ENCODE data around the gene ACTA2. TPM values are rescaled to one million over a fixed set of nuclear protein-coding genes. Genes with fewer than 3 reads are reported as not detected.

Gene ACTA2
- total RNA-seq, 4 donors from 2014 or later, result 146 to 162 (median 152) TPM

- Histone ChIP-seq H3K27me3 (no peaks in the 10 kb centered on the region), H3K9me3 (no peaks in the 10 kb centered on the region), H3K27ac (no peak overlapping the region), H3K4me1 (no peaks in the 10 kb centered on the region), H3K36me3 (no peaks in the 10 kb centered on the region), H3K4me3 (no peak overlapping the region)
- no peak for DNase-seq (ENCODE audit: low spot score in 2 of 2)
- 70% methylated on average over 2 of the region's 2 CpGs for WGBS
- TF ChIP-seq, protein P1, sequence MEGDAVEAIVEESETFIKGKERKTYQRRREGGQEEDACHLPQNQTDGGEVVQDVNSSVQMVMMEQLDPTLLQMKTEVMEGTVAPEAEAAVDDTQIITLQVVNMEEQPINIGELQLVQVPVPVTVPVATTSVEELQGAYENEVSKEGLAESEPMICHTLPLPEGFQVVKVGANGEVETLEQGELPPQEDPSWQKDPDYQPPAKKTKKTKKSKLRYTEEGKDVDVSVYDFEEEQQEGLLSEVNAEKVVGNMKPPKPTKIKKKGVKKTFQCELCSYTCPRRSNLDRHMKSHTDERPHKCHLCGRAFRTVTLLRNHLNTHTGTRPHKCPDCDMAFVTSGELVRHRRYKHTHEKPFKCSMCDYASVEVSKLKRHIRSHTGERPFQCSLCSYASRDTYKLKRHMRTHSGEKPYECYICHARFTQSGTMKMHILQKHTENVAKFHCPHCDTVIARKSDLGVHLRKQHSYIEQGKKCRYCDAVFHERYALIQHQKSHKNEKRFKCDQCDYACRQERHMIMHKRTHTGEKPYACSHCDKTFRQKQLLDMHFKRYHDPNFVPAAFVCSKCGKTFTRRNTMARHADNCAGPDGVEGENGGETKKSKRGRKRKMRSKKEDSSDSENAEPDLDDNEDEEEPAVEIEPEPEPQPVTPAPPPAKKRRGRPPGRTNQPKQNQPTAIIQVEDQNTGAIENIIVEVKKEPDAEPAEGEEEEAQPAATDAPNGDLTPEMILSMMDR (IDR thresholded peaks at IDR 0.05), result no peak
- TF ChIP-seq EP300 (IDR thresholded peaks at IDR 0.05) (no peak), POLR2AphosphoS5 (IDR thresholded peaks at IDR 0.05) (no peak), POLR2A (IDR thresholded peaks at IDR 0.05) (no peak)
These were observed 36.8 kb downstream of the ACTA2 start for GRCh38 chr10:88915781-88916180.

DNA sequence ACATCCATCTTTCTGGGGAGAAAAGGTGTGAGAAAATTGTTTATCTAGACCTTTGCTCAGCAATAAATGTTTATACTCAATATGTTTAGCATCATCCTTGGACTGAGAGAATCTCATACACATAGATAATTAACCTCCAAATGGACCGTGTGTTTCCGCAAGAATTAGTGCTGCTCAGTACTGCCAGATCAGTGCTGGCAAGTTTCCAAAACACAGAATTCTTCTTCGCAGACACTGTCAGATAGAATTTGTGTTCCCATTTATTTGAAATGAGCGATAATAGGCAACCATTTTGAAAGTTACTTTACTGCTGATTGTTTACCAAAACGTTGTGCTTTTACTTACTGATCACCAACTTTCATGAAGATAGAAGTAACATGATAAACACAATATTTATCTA is 38.8 kb downstream of the ACTA2 start:
- Histone ChIP-seq H3K27me3 (no peaks in the 10 kb centered on the region), H3K4me3 (no peak overlapping the region), H3K27ac (no peak overlapping the region), H3K9me3 (no peaks in the 10 kb centered on the region), H3K36me3 (no peaks in the 10 kb centered on the region), H3K4me1 (no peaks in the 10 kb centered on the region)
- TF ChIP-seq EP300 (IDR thresholded peaks at IDR 0.05) (no peak), POLR2A (IDR thresholded peaks at IDR 0.05) (no peak), POLR2AphosphoS5 (IDR thresholded peaks at IDR 0.05) (no peak)
- TF ChIP-seq, protein P1 (IDR thresholded peaks at IDR 0.05), result no peak
- no peak for DNase-seq (ENCODE audit: low spot score in 2 of 2)
- WGBS, result 59% methylated on average over 5 of the region's 5 CpGs

DNA sequence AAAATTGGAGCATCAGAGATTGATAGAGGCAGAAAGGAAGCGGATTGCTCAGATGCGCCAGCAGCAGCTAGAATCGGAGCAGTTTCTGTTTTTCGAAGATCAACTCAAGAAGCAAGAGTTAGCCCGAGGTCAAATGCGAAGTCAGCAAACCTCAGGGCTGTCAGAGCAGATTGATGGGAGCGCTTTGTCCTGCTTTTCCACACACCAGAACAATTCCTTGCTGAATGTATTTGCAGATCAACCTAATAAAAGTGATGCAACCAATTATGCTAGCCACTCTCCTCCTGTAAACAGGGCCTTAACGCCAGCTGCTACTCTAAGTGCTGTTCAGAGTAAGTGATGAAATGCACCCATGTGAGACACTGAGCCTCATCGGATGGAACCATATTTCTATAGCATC is 39.4 kb downstream of the ACTA2 start:
- H3K4me3 ChIP-seq, result no peak overlapping the region
- no peak for DNase-seq (ENCODE audit: low spot score in 2 of 2)
- H3K9me3 ChIP-seq, result no peaks in the 10 kb centered on the region
- 67% methylated on average over 9 of the region's 9 CpGs for WGBS
- H3K36me3 ChIP-seq, result no peaks in the 10 kb centered on the region
- no peaks in the 10 kb centered on the region for H3K4me1 ChIP-seq
- TF ChIP-seq EP300 (IDR thresholded peaks at IDR 0.05), result no peak
- TF ChIP-seq POLR2AphosphoS5 (IDR thresholded peaks at IDR 0.05), result no peak
- TF ChIP-seq, protein P1 (IDR thresholded peaks at IDR 0.05), result no peak
- no peak for TF ChIP-seq POLR2A (IDR thresholded peaks at IDR 0.05)
- H3K27me3 ChIP-seq, result no peaks in the 10 kb centered on the region
- peak overlapping the region; percentile 3 for H3K27ac ChIP-seq

DNA sequence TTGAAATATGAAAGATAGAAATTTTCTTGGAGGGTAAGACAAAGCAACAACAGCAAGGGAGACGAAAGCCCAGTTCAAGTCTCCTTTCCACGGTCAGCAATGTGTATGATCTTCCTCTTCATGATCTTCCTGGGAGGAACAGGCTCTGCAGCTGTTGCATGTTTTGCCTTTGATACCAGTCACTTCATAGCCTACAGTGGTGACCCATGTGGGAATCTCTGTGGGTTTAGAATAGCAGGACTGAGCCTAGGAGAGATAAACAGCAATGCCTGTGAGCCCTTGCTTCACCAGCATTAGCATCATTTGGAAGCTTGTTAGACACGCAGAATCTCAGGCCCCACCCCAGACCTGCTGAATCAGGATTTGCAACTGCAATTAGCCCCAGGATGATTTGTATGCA is 40.7 kb downstream of the ACTA2 start:
- no peak for TF ChIP-seq EP300 (IDR thresholded peaks at IDR 0.05)
- no peak for TF ChIP-seq POLR2A (IDR thresholded peaks at IDR 0.05)
- TF ChIP-seq, protein P1 (IDR thresholded peaks at IDR 0.05), result no peak
- TF ChIP-seq POLR2AphosphoS5 (IDR thresholded peaks at IDR 0.05), result no peak
- Histone ChIP-seq H3K9me3 (no peaks in the 10 kb centered on the region), H3K27ac (no peak overlapping the region), H3K4me3 (no peak overlapping the region), H3K4me1 (no peaks in the 10 kb centered on the region), H3K36me3 (no peaks in the 10 kb centered on the region), H3K27me3 (no peaks in the 10 kb centered on the region)
- WGBS, result 88% methylated on average over 3 of the region's 3 CpGs
- DNase-seq (ENCODE audit: low spot score in 2 of 2), result no peak

GRCh38 chr10:88911116-88911515 is 41.5 kb downstream of the ACTA2 start:
- TF ChIP-seq, protein P1 (IDR thresholded peaks at IDR 0.05), result no peak
- TF ChIP-seq POLR2AphosphoS5 (IDR thresholded peaks at IDR 0.05) (no peak), EP300 (IDR thresholded peaks at IDR 0.05) (no peak), POLR2A (IDR thresholded peaks at IDR 0.05) (no peak)
- Histone ChIP-seq H3K4me1 (no peaks in the 10 kb centered on the region), H3K9me3 (no peaks in the 10 kb centered on the region), H3K27me3 (no peaks in the 10 kb centered on the region), H3K27ac (no peak overlapping the region), H3K36me3 (no peaks in the 10 kb centered on the region), H3K4me3 (no peak overlapping the region)
- 88% methylated on average over 1 of the region's 1 CpG for WGBS
- no peak for DNase-seq (ENCODE audit: low spot score in 2 of 2)
